Ovary (tissue), 3 donors: ENCODE measurements around the gene GNAL.

ENCODE experiments used
- EP300 ChIP-seq: sonication (generic); formaldehyde crosslinking; IDR thresholded peaks from one replicate; pipeline ENCODE4 v1.6.1; 2017; ENCODE audit warnings: antibody characterized with exemption
- POLR2A ChIP-seq: fragments of 450-650 bp; IDR thresholded peaks from one replicate; pipeline ENCODE4 v1.6.1; 2017; ENCODE audit warnings: antibody characterized with exemption, mild to moderate bottlenecking, moderate library complexity
- TF ChIP-seq, protein P1 (sequence below), 3 donors: fragments of 450-650 bp in 2 of 3; fragments of 200-600 bp in 1 of 3; IDR thresholded peaks; one replicate each; pipeline versions ENCODE4 v1.5.1 to v1.8.0; 2016 to 2022; ENCODE audit warnings: antibody characterized with exemption in 3 of 3, mild to moderate bottlenecking in 1 of 3
- donor health status: DM: no; HTN: no; CAD: no.

DNA sequence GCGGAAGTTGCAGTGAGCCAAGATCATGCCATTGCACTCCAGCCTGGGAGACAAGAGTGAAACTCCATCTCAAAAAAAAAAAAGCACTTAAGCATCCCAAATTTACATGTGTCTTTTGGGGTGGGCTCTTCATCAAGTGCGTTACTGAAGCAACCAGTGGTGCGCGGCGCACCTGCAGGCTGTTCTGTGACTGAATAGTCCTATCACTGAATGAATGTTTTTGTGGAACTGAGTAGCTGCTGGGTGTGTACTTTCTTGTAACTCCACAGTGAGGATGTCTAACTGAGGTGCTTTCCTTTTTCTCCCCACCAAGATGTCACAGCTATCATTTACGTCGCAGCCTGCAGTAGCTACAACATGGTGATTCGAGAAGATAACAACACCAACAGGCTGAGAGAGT lies 179.2 kb downstream of the GNAL start:
- TF ChIP-seq, protein P1, sequence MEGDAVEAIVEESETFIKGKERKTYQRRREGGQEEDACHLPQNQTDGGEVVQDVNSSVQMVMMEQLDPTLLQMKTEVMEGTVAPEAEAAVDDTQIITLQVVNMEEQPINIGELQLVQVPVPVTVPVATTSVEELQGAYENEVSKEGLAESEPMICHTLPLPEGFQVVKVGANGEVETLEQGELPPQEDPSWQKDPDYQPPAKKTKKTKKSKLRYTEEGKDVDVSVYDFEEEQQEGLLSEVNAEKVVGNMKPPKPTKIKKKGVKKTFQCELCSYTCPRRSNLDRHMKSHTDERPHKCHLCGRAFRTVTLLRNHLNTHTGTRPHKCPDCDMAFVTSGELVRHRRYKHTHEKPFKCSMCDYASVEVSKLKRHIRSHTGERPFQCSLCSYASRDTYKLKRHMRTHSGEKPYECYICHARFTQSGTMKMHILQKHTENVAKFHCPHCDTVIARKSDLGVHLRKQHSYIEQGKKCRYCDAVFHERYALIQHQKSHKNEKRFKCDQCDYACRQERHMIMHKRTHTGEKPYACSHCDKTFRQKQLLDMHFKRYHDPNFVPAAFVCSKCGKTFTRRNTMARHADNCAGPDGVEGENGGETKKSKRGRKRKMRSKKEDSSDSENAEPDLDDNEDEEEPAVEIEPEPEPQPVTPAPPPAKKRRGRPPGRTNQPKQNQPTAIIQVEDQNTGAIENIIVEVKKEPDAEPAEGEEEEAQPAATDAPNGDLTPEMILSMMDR (IDR thresholded peaks at IDR 0.05): no peak
- TF ChIP-seq EP300: no peak
- no peak for TF ChIP-seq POLR2A
